Fibroblast of lung (primary cell): ENCODE measurements around the gene TAS2R41.

Experiments used
- EZH2 ChIP-seq: IDR thresholded peaks from 2 replicates; pipeline ENCODE4 v1.5.1; 2012; ENCODE audit warnings: low read length, control low read depth, mild to moderate bottlenecking; ENCODE audit errors: missing control alignments
- TF ChIP-seq, protein P1 (sequence below), 2 donors: IDR thresholded peaks in 1 of 2; conservative IDR thresholded peaks in 1 of 2; 1 replicate in 1 of 2; 2 replicates in 1 of 2; pipeline ENCODE4 v1.5.1; 2011 to 2012; ENCODE audit warnings: low read length in 2 of 2, control low read depth in 1 of 2, inconsistent platforms in 1 of 2, low read depth in 1 of 2, mild to moderate bottlenecking in 1 of 2

DNA sequence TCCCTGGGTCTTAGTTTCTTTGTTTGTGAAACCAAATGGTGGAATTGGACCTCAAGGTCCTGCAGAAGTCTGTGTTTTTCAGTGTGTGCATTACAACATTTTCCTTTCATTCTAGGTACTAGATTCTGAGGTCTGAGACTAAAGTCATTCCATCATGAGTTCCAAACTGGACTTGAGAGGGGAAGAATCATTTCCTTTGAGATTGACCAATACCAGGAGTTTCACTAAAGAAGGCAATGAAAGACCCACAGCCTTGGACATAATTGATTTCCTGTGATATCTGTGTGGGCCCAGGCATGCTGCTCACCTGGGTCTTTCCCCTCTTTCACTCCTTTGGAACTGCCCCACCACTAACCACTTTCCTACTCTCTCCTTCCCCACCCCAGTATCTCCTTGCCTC, 18.2 kb downstream of the TAS2R41 start:
- TF ChIP-seq EZH2 = no peak
- TF ChIP-seq, protein P1, sequence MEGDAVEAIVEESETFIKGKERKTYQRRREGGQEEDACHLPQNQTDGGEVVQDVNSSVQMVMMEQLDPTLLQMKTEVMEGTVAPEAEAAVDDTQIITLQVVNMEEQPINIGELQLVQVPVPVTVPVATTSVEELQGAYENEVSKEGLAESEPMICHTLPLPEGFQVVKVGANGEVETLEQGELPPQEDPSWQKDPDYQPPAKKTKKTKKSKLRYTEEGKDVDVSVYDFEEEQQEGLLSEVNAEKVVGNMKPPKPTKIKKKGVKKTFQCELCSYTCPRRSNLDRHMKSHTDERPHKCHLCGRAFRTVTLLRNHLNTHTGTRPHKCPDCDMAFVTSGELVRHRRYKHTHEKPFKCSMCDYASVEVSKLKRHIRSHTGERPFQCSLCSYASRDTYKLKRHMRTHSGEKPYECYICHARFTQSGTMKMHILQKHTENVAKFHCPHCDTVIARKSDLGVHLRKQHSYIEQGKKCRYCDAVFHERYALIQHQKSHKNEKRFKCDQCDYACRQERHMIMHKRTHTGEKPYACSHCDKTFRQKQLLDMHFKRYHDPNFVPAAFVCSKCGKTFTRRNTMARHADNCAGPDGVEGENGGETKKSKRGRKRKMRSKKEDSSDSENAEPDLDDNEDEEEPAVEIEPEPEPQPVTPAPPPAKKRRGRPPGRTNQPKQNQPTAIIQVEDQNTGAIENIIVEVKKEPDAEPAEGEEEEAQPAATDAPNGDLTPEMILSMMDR (conservative IDR thresholded peaks at IDR 0.05 in 1 of 2, IDR thresholded peaks at IDR 0.05 in 1 of 2; ENCODE audit: low read depth in 1 of 2, low read length in 2 of 2) = no peak
